Osteocyte (in vitro differentiated cells): Measurements from ENCODE around the gene SLC12A4. TPM values are rescaled to one million over a fixed set of nuclear protein-coding genes. Genes with fewer than 3 reads are reported as not detected.

Experiments
- DNase-seq: peaks from one replicate; pipeline ENCODE4 v3.0.0; 2021; ENCODE audit warnings: mixed read lengths; ENCODE audit not compliant: unreplicated experiment; ENCODE audit errors: extremely low spot score
- H3K27ac Mint-ChIP-seq: one replicate; pipeline ENCODE4 v1.8.0; 2021; ENCODE audit warnings: mild to moderate bottlenecking, mixed read lengths; ENCODE audit not compliant: unreplicated experiment
- H3K27me3 Mint-ChIP-seq: one replicate; pipeline ENCODE4 v1.8.0; 2021; ENCODE audit warnings: mixed read lengths; ENCODE audit not compliant: unreplicated experiment
- H3K36me3 Mint-ChIP-seq: one replicate; pipeline ENCODE4 v1.8.0; 2021; ENCODE audit warnings: mixed read lengths; ENCODE audit not compliant: unreplicated experiment
- H3K4me1 Mint-ChIP-seq: one replicate; pipeline ENCODE4 v1.8.0; 2021; ENCODE audit warnings: mixed read lengths; ENCODE audit not compliant: unreplicated experiment
- H3K4me3 Mint-ChIP-seq: one replicate; pipeline ENCODE4 v1.8.0; 2021; ENCODE audit warnings: mild to moderate bottlenecking, moderate library complexity, mixed read lengths; ENCODE audit not compliant: unreplicated experiment
- H3K9me3 Mint-ChIP-seq: one replicate; pipeline ENCODE4 v1.8.0; 2021; ENCODE audit warnings: mixed read lengths; ENCODE audit not compliant: unreplicated experiment
- CTCF ChIP-seq: fragments of 200-600 bp; sonication (generic); IDR thresholded peaks from 2 replicates; pipeline ENCODE4 v1.5.0; 2021; ENCODE audit warnings: antibody characterized with exemption, mild to moderate bottlenecking, moderate library complexity
- total RNA-seq: library from RNA; stranded (reverse); gene quantifications from 2 replicates; pipeline ENCODE4 v1.2.1, GENCODE V29; 2021

SLC12A4 gene
- total RNA-seq, 1 donor from 2014 or later, result 90.7 TPM

- peaks cover 25% of the 10 kb centered on the region for H3K4me1 Mint-ChIP-seq
- H3K36me3 Mint-ChIP-seq, result peaks cover 5% of the 10 kb centered on the region
- no peak overlapping the region for H3K4me3 Mint-ChIP-seq
- TF ChIP-seq CTCF, result no peak
- no peak for DNase-seq
- H3K9me3 Mint-ChIP-seq, result no peaks in the 10 kb centered on the region
- H3K27me3 Mint-ChIP-seq, result no peaks in the 10 kb centered on the region
- H3K27ac Mint-ChIP-seq, result no peak overlapping the region
These were observed 53.5 kb downstream of the SLC12A4 start for GRCh38 chr16:67914758-67915495.

- Mint-ChIP-seq H3K36me3 (peaks cover 12% of the 10 kb centered on the region), H3K9me3 (no peaks in the 10 kb centered on the region), H3K27ac (peak overlapping the region; percentile 66), H3K27me3 (no peaks in the 10 kb centered on the region), H3K4me3 (no peak overlapping the region), H3K4me1 (peaks cover 7% of the 10 kb centered on the region)
- no peak for DNase-seq
- TF ChIP-seq CTCF, result no peak
These were observed 58.3 kb downstream of the SLC12A4 start for GRCh38 chr16:67910158-67910557.

- H3K4me1 Mint-ChIP-seq, result peaks cover 7% of the 10 kb centered on the region
- H3K27ac Mint-ChIP-seq, result peak overlapping the region; percentile 66
These were observed 59.2 kb downstream of the SLC12A4 start for GRCh38 chr16:67909056-67909742.

GRCh38 chr16:67907397-67908180, 60.8 kb downstream of the SLC12A4 start:
- Mint-ChIP-seq H3K27ac (no peak overlapping the region), H3K27me3 (no peaks in the 10 kb centered on the region), H3K9me3 (no peaks in the 10 kb centered on the region), H3K36me3 (peaks cover 13% of the 10 kb centered on the region), H3K4me3 (no peak overlapping the region), H3K4me1 (peaks cover 9% of the 10 kb centered on the region)
- no peak for DNase-seq
- no peak for TF ChIP-seq CTCF

More at GRCh38 chr16:67909056-67909742, 59.2 kb downstream of the SLC12A4 start:
- no peaks in the 10 kb centered on the region for H3K9me3 Mint-ChIP-seq
- TF ChIP-seq CTCF, result no peak
- no peaks in the 10 kb centered on the region for H3K27me3 Mint-ChIP-seq
- no peak for DNase-seq
- H3K4me3 Mint-ChIP-seq, result no peak overlapping the region
- H3K36me3 Mint-ChIP-seq, result peaks cover 10% of the 10 kb centered on the region
